GM21390 (cell line): ENCODE measurements around the gene PLEKHG1.

Experiments
- ATAC-seq: cut with Tn5 transposase; IDR thresholded peaks from one replicate; pipeline ENCODE4 v1.9.1; 2021; ENCODE audit not compliant: unreplicated experiment

The PLEKHG1 gene

GRCh38 chr6:150588888-150589499 lies 10.7 kb upstream of the PLEKHG1 start:
- ATAC-seq = no peak

DNA sequence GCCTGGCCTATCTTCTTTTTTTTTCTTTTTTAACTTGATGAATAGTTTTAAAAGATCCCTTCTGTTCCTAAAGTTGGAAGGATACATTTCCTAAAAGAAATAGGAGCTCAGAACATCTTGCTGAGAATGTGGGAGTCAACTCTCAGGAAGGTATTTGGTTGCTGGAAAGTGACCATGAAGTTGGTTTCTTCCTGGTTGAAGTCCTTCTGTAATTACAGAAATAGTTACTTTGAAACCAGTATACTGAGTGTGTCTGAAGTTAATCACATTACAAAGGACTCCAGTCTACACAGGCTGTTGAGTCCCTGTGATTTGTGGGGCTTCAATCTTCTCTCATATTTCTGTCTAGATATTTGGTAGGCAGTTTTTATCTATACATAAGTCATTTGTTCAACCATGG lies 9.8 kb upstream of the PLEKHG1 start:
- no peak for ATAC-seq

GRCh38 chr6:150590446-150590845 lies 9.2 kb upstream of the PLEKHG1 start:
- ATAC-seq = no peak

DNA sequence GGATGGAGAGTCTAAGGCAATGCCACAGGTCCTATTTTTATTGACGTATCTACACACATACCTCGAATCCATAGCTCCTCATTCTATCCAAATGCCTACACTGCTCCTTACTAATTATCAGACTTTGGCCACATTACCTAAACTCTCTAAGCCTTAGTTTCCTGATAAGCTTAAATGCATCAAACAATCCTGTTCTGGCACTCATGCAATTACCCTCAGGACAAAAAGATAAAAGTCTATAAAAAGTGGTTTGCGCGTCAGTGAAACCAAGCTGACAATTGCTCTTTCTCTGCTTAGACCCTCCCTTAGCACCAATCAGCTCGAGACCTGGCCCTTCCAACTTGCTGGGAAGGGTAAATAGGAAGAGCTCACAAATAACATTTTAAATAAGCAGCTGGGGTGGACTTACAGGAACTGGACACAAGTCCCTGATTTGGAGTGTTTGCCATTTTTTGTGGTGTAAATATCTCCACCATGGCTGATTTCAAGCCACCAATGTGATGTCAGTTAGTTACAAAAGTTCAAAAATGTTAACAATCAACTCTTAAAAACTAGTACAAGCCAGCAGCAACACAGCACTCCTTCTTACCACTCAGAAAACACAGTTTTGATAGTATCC lies 7.2 kb upstream of the PLEKHG1 start:
- ATAC-seq = no peak

GRCh38 chr6:150593119-150593518 lies 6.6 kb upstream of the PLEKHG1 start:
- ATAC-seq = no peak

DNA sequence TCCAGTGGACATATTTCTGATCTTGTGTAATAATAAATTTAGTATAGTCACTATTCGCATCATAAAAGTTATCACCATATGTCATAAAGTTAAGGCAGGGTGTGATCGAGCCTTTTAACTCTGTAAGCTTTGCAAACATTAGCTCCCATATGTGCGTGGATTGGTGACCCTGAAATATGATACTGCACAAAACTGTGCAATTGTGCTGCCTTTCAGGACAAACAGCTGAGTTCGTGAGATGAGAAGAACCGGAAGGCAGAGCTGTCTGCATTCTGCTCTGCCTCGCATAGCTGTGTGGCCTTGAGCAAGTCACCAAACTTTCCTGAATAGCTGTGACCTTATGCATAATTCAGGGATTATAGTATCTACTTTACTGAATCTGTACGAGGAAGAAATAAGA lies 3.2 kb upstream of the PLEKHG1 start:
- no peak for ATAC-seq

DNA sequence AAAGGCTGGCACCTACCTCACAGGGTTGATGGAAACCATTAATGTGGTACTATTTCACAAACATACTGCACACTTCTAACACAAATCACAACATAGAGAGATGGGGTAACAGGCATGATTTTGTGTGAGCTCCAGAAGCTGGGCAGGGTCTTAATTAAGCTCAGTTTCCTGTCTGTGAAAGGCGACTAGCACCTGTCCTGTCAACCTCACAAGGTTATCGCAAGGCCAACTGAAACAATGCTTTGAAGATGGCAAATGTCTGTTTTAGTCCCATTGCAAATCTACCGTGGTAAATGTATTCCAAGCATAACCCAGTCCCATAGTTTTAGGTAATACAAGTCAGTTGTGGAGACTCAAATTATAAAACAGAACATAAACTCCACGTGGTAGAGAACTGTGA lies 1.3 kb upstream of the PLEKHG1 start:
- ATAC-seq = no peak

DNA sequence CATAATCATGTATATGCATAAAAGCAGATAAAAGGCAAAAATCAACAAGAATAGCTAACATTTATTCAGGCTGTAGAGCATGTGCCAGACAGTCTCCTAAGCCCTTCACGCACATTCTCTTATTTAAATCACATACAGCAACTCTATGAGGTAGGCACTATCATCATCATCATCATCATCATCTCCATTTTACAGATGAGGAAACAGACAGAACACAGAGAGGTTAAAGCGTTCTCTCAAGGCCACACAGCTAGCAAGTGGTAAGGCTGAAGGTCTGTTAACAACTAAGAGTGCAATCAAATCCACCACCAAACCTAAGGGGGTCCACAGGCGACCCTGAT lies 857 bp upstream of the PLEKHG1 start:
- no peak for ATAC-seq

GRCh38 chr6:150600010-150600300 lies 270 bp downstream of the PLEKHG1 start:
- ATAC-seq = no peak

DNA sequence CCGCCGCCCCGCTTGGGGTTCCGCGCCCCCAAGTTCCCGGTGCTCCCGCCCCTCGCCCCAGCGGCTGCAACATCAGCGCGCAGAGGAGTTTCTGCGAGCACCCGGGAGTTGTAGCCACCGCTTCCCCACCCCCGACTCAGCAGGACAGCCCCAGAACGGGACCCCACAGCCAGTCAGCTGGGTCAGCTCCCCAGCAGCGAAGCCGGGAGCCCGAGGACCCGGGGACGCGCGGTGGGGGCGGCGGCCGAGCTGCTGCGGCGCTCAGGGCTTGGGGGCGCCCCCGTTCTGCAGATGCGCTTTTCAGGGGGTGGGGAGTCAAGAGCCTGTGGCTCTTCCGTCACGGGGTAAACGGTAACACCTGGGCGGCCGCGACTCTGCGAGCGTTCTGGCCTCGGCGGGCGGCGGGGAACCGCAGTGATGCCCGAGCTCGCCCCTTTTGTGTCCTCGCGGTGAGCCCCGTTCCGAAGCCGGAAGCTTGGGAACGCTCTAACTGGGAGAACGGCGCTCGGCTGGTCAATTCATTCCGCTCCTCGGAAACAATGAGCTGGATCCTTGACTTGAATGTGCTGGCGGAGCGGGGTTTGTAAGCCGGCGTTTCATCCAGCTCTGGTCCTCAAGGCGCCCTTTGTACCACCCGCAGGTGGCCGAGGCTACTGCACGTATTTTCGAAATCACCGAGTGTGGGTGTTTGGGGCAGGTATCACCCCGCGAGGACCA lies 774 bp downstream of the PLEKHG1 start:
- peak; percentile 63 for ATAC-seq

DNA sequence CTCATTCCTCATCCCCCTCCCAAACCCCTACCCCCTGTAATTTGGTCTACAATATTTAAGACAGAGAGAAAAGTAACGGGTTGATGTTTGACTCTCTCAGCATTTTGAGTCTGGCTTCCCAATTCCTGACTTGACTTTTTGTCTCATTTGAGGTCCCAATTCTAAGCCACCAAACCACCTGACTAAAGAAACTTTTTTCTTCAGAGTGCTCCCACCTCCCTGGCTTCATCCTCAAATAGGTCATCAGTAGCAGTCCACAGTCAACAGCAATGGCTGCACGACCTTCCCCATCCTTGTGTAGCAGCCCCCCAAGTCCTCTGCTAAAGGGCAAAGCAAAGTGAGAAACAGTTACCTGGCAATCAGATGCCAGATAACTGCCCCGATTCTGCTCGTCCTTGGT lies 1.8 kb downstream of the PLEKHG1 start:
- ATAC-seq = no peak

GRCh38 chr6:150603176-150603575 lies 3.5 kb downstream of the PLEKHG1 start:
- ATAC-seq = no peak

DNA sequence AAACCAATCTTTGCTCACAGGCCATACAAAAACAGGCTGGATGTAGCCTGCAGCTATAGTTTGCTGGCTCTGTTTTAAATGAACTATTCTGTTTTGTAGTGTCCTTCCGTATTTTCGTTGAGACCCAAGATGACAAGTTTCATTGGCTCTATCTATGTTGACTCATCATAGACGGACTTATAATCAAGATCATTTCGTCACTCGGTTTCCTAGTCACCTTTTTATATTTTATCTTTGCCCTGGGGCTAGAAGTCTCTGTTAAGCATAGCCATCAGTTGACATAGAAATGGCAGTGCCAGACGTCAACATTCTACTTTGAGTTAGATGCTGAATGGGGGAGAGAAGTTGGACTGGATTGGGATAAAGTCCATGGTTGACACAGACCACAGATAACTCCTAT lies 4.8 kb downstream of the PLEKHG1 start:
- no peak for ATAC-seq

DNA sequence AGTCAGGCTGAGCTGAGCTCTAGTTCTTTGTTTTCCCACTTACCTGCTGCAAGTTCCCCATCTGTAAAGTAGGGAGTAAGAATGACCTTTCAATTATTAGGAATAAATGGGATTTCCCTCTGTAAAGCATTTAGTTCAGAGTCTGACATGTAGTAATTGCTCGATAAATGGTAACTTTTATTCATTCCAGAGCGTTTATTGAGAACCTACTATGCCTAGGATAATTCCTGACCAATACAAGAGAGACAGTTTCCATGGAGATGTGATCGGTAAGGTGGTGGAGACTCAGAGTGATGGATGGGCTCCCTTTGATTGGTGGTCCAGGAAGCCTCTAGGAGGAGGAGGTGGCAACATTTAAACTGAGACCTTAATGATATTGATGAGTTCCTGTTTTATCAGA lies 5.6 kb downstream of the PLEKHG1 start:
- no peak for ATAC-seq

DNA sequence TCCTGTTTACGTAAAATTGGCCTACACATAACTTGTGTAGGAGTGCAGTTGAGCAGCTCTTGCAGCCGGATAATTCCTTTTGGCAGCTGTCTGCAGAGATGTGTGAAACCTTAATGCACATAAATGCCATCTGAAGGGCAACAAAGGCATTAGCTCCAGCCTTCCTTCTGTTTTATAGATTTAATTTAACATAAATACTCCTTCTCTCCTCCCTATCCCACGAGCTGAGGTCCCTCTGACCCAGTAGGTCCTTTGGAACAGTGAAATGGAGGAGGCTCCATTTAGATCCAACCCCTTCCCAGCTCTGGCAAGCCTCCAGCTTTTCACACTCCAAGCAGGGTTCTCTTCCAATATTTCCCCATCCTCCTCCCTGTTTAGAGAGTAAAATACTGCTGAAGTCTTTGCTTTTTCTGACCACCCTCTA lies 6.5 kb downstream of the PLEKHG1 start:
- ATAC-seq = no peak

- ATAC-seq = no peak
These were observed 7.1 kb downstream of the PLEKHG1 start for GRCh38 chr6:150606647-150607328.

- no peak for ATAC-seq
These were observed 7.6 kb downstream of the PLEKHG1 start for GRCh38 chr6:150607329-150607650.

- no peak for ATAC-seq
These were observed 10.9 kb downstream of the PLEKHG1 start for GRCh38 chr6:150610584-150610983.

- no peak for ATAC-seq
These were observed 13.6 kb downstream of the PLEKHG1 start for GRCh38 chr6:150613269-150613668.

GRCh38 chr6:150615967-150616366 lies 16.3 kb downstream of the PLEKHG1 start:
- no peak for ATAC-seq

- ATAC-seq = no peak
These were observed 16.9 kb downstream of the PLEKHG1 start for GRCh38 chr6:150616586-150616985.

DNA sequence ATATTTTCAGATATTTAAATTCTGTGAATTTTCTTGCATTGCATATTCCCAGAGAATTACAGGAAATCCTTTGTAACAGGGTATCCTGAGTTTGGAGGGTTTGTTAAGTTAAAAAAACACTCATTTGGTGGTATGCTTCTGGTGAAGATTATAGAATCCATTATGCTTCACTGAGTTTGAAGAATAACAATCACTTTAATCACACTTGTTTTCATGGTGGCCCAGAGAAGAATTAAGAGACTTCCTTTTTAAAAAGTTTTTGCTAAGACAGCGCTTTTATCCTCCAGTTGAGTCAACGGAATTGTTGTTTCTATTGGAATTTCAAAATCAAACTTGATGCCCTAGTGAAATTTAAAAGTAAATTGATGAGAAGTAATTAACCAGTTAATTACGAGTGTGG lies 17.4 kb downstream of the PLEKHG1 start:
- no peak for ATAC-seq
